ENCODE measurements around the gene DNAI2. TPM values are rescaled to one million over a fixed set of nuclear protein-coding genes. Genes with fewer than 3 reads are reported as not detected.

DNAI2 gene
- total RNA-seq, 1 experiment from 2014 or later = not detected

- RAD21 ChIA-PET (ENCODE audit: low non-redundant PET in 1 of 2, low total read pairs in 2 of 2, uncharacterized antibody in 2 of 2, unreplicated experiment in 2 of 2) = no interaction called here
- H2AFZ ChIP-seq (ENCODE audit: low read depth, low read length, poor library complexity, severe bottlenecking) = no peak overlapping the region
These were observed 69.7 kb downstream of the DNAI2 start for GRCh38 chr17:74343526-74344284.

GRCh38 chr17:74344658-74345057 is 70.6 kb downstream of the DNAI2 start:
- Histone ChIP-seq H3K36me3 (ENCODE audit: control insufficient read depth in 1 of 2, insufficient read depth in 2 of 2, low read length in 2 of 2) (no peaks in the 10 kb centered on the region), H4K20me1 (ENCODE audit: insufficient read depth) (no peaks in the 10 kb centered on the region), H3K27ac (ENCODE audit: low read depth, low read length) (no peak overlapping the region), H2AFZ (ENCODE audit: low read depth, low read length, poor library complexity, severe bottlenecking) (no peak overlapping the region), H3K9ac (ENCODE audit: low read length) (no peak overlapping the region), H3K9me2 (ENCODE audit: insufficient read depth) (no peaks in the 10 kb centered on the region), H3K4me2 (ENCODE audit: low read length) (no peak overlapping the region), H3K4me1 (ENCODE audit: control insufficient read depth in 1 of 2, insufficient read depth in 2 of 2, low read length in 2 of 2) (peaks cover 0 to 8% of the 10 kb centered on the region in 2 experiments; a peak in 2 of 4 replicates), H3K79me2 (ENCODE audit: insufficient read depth, low read length) (no peaks in the 10 kb centered on the region), H3K9me3 (ENCODE audit: control insufficient read depth in 1 of 2, insufficient read depth in 1 of 2, low read depth in 1 of 2, low read length in 2 of 2) (no peaks in the 10 kb centered on the region), H3K27me3 (ENCODE audit: insufficient read depth, low read length) (no peaks in the 10 kb centered on the region; the same call in 1 of the 2 replicates), H3K4me3 (replicated peaks in 1 of 2; ENCODE audit: low read depth in 1 of 2, low read length in 2 of 2) (no peak overlapping the region)
- ATAC-seq = no peak
- ChIA-PET CTCF (interaction anchor here (1.8 kb wide), 1 partner anchor 23 kb away, joined by 6 read pairs; the partner anchor contains the start of gene GPR142), POLR2A (no interaction called here), RAD21 (ENCODE audit: low non-redundant PET in 1 of 2, low total read pairs in 2 of 2, uncharacterized antibody in 2 of 2, unreplicated experiment in 2 of 2) (no interaction called here)
- no peak for TF ChIP-seq EGR1 (IDR thresholded peaks at IDR 0.05; ENCODE audit: low read depth)
- TF ChIP-seq SP1 (IDR thresholded peaks at IDR 0.05; ENCODE audit: low read depth) = no peak
- TF ChIP-seq ZFX (IDR thresholded peaks at IDR 0.05) = no peak
- no peak for TF ChIP-seq YY1 (IDR thresholded peaks at IDR 0.05; ENCODE audit: extremely low read depth, insufficient replicate concordance, low read depth, low read length)
- no peak for TF ChIP-seq EZH2 (IDR thresholded peaks at IDR 0.05)
- TF ChIP-seq ZBTB33 (IDR thresholded peaks at IDR 0.05; ENCODE audit: extremely low read depth, insufficient replicate concordance, low read length) = no peak
- no peak for TF ChIP-seq CBX3 (IDR thresholded peaks at IDR 0.05; ENCODE audit: low read depth)
- no peak for TF ChIP-seq ZNF274 (IDR thresholded peaks at IDR 0.05; ENCODE audit: low read depth, low read length)
- TF ChIP-seq, protein P1, sequence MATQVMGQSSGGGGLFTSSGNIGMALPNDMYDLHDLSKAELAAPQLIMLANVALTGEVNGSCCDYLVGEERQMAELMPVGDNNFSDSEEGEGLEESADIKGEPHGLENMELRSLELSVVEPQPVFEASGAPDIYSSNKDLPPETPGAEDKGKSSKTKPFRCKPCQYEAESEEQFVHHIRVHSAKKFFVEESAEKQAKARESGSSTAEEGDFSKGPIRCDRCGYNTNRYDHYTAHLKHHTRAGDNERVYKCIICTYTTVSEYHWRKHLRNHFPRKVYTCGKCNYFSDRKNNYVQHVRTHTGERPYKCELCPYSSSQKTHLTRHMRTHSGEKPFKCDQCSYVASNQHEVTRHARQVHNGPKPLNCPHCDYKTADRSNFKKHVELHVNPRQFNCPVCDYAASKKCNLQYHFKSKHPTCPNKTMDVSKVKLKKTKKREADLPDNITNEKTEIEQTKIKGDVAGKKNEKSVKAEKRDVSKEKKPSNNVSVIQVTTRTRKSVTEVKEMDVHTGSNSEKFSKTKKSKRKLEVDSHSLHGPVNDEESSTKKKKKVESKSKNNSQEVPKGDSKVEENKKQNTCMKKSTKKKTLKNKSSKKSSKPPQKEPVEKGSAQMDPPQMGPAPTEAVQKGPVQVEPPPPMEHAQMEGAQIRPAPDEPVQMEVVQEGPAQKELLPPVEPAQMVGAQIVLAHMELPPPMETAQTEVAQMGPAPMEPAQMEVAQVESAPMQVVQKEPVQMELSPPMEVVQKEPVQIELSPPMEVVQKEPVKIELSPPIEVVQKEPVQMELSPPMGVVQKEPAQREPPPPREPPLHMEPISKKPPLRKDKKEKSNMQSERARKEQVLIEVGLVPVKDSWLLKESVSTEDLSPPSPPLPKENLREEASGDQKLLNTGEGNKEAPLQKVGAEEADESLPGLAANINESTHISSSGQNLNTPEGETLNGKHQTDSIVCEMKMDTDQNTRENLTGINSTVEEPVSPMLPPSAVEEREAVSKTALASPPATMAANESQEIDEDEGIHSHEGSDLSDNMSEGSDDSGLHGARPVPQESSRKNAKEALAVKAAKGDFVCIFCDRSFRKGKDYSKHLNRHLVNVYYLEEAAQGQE (IDR thresholded peaks at IDR 0.05; ENCODE audit: low read depth) = no peak
- no peak for TF ChIP-seq POLR2AphosphoS5 (IDR thresholded peaks at IDR 0.05; ENCODE audit: low read depth, low read length)
- TF ChIP-seq JUND (IDR thresholded peaks at IDR 0.05) = no peak
- TF ChIP-seq TCF7L2 (IDR thresholded peaks at IDR 0.05; ENCODE audit: borderline replicate concordance, extremely low read depth, insufficient read depth, insufficient read length) = no peak
- no peak for DNase-seq (ENCODE audit: low read depth, low spot score)
- BruUV-seq (replicated peaks) = no TSS peak
- intact Hi-C loops (cut with micrococcal nuclease) = no loop called here

More at GRCh38 chr17:74343526-74344284, 69.7 kb downstream of the DNAI2 start:
- H3K4me2 ChIP-seq (ENCODE audit: low read length) = no peak overlapping the region
- no peak for DNase-seq (ENCODE audit: low read depth, low spot score)
- H3K4me3 ChIP-seq (replicated peaks in 1 of 2; ENCODE audit: low read depth in 1 of 2, low read length in 2 of 2) = no peak overlapping the region
- no peak overlapping the region for H3K27ac ChIP-seq (ENCODE audit: low read depth, low read length)
- no peak for TF ChIP-seq TCF7L2 (IDR thresholded peaks at IDR 0.05; ENCODE audit: borderline replicate concordance, extremely low read depth, insufficient read depth, insufficient read length)
- no peak for TF ChIP-seq FOSL1 (IDR thresholded peaks at IDR 0.05; ENCODE audit: low read depth)
- ChIA-PET CTCF (interaction anchor here (1.8 kb wide), 1 partner anchor 24 kb away, joined by 6 read pairs; the partner anchor contains the start of gene GPR142), POLR2A (no interaction called here)
- no peak for ATAC-seq
- no TSS peak for BruUV-seq (replicated peaks)
- H3K9ac ChIP-seq (ENCODE audit: low read length) = no peak overlapping the region
- H4K20me1 ChIP-seq (ENCODE audit: insufficient read depth) = no peaks in the 10 kb centered on the region
- no peaks in the 10 kb centered on the region for H3K79me2 ChIP-seq (ENCODE audit: insufficient read depth, low read length)
- no peaks in the 10 kb centered on the region; the same call in 1 of the 2 replicates for H3K27me3 ChIP-seq (ENCODE audit: insufficient read depth, low read length)
- no peaks in the 10 kb centered on the region for H3K36me3 ChIP-seq (ENCODE audit: control insufficient read depth in 1 of 2, insufficient read depth in 2 of 2, low read length in 2 of 2)
- intact Hi-C loops (cut with micrococcal nuclease) = no loop called here
- H3K4me1 ChIP-seq (ENCODE audit: control insufficient read depth in 1 of 2, insufficient read depth in 2 of 2, low read length in 2 of 2) = peaks cover 0 to 8% of the 10 kb centered on the region in 2 experiments; a peak in 2 of 4 replicates
- no peaks in the 10 kb centered on the region for H3K9me3 ChIP-seq (ENCODE audit: control insufficient read depth in 1 of 2, insufficient read depth in 1 of 2, low read depth in 1 of 2, low read length in 2 of 2)
- H3K9me2 ChIP-seq (ENCODE audit: insufficient read depth) = no peaks in the 10 kb centered on the region

Measured in HCT116 (cell line).